OCI-LY3 (cell line): Measurements from ENCODE around the gene COPG1.
A peak's percentile ranks its signal among the peaks of the same experiment; 100 is the strongest.
"Not testable (repeated sequence)": the region's sequence is repeated elsewhere in the genome, so short reads cannot be mapped to it uniquely, and the experiment has no call there.

Source experiments
- H2AFZ ChIP-seq: fragments of 200-600, 300-600 bp; shearing (Covaris generic); 2 replicates; pipeline ENCODE4 v1.6.0; 2014; ENCODE audit warnings: antibody characterized with exemption, low read depth, low read length
- H3K27ac ChIP-seq: fragments of 200-600, 300-600 bp; sonication (generic); 2 replicates; pipeline ENCODE4 v1.5.1; 2014; ENCODE audit warnings: mild to moderate bottlenecking, low read length, moderate library complexity, mixed read lengths
- H3K27me3 ChIP-seq: fragments of 200-600, 300-600 bp; sonication (generic); 2 replicates; pipeline ENCODE4 v1.6.1; 2014; ENCODE audit warnings: low read depth, low read length, mixed read lengths
- H3K36me3 ChIP-seq: fragments of 200-600, 300-600 bp; sonication (generic); replicated peaks from 2 replicates; pipeline ENCODE3; 2014; ENCODE audit warnings: low read depth, low read length, mixed read lengths
- H3K4me1 ChIP-seq: fragments of 300-600, 200-600 bp; sonication (generic); 2 replicates; pipeline ENCODE4 v1.6.1; 2014; ENCODE audit warnings: low read length, mixed read lengths
- H3K4me2 ChIP-seq: fragments of 200-600, 300-600 bp; sonication (generic); 2 replicates; pipeline ENCODE4 v1.6.1; 2014; ENCODE audit warnings: low read length, mixed read lengths
- H3K4me3 ChIP-seq: fragments of 300-600, 200-600 bp; sonication (generic); 2 replicates; pipeline ENCODE4 v1.5.1; 2014; ENCODE audit warnings: antibody characterized with exemption, mild to moderate bottlenecking, low read length, moderate library complexity
- H3K79me2 ChIP-seq: fragments of 300-600, 200-600 bp; shearing (Covaris generic); 2 replicates; pipeline ENCODE4 v1.6.1; 2014; ENCODE audit warnings: mild to moderate bottlenecking, low read length, mixed read lengths
- H3K9ac ChIP-seq: fragments of 300-600, 200-600 bp; shearing (Covaris generic); 2 replicates; pipeline ENCODE4 v1.6.0; 2014; ENCODE audit warnings: mild to moderate bottlenecking, low read length, moderate library complexity
- H3K9me3 ChIP-seq: fragments of 200-600, 300-600 bp; shearing (Covaris generic); 2 replicates; pipeline ENCODE4 v1.6.1; 2014; ENCODE audit warnings: low read length, mixed read lengths; ENCODE audit not compliant: insufficient read depth
- H4K20me1 ChIP-seq: fragments of 200-600, 300-600 bp; sonication (generic); 2 replicates; pipeline ENCODE4 v1.6.1; 2016; ENCODE audit warnings: low read length, mixed read lengths; ENCODE audit not compliant: insufficient read depth
- EZH2phosphoT487 ChIP-seq: fragments of 200-600 bp; shearing (Covaris generic); IDR thresholded peaks from 2 replicates; pipeline ENCODE4 v1.6.1; 2018; ENCODE audit warnings: antibody characterized with exemption, mixed run types, low read depth
- TF ChIP-seq, protein P1 (sequence below): fragments of 200-600, 300-600 bp; sonication (generic); IDR thresholded peaks from 2 replicates; pipeline ENCODE4 v1.5.1; 2014; ENCODE audit warnings: antibody characterized with exemption, low read length, low read depth

The COPG1 gene

DNA sequence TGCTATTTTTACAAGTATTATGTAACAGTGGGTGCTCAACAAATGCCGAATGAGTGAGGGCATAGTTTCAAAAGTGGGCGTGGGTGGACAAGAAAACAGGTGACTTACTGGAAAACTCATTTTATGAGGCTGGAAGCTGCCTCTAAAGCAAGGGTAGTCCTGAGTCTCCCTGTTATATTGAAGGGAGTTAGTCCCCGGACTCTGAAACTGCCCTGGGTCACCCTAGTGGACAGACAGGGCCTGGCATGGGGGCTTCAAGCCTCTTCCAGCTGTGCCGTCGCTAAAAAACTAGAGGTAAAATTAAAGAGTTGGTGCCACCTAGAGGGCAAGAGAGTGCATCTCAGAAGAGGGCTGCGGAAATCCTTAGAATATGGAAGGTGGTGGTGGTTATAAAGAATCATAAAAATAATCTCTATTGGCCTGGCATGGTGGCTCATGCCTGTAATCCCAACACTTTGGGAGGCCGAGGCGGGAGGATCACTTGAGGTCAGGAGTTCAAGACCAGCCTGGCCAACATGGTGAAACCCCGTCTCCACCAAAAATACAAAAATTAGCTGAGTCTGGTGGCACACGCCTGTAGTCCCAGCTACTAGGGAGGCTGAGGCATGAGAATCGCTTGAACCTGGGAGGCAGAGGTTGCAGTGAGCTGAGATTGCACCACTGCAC lies 3.6 kb upstream of the COPG1 start:
- H3K4me1 ChIP-seq = peaks cover 17% of the 10 kb centered on the region
- TF ChIP-seq, protein P1, sequence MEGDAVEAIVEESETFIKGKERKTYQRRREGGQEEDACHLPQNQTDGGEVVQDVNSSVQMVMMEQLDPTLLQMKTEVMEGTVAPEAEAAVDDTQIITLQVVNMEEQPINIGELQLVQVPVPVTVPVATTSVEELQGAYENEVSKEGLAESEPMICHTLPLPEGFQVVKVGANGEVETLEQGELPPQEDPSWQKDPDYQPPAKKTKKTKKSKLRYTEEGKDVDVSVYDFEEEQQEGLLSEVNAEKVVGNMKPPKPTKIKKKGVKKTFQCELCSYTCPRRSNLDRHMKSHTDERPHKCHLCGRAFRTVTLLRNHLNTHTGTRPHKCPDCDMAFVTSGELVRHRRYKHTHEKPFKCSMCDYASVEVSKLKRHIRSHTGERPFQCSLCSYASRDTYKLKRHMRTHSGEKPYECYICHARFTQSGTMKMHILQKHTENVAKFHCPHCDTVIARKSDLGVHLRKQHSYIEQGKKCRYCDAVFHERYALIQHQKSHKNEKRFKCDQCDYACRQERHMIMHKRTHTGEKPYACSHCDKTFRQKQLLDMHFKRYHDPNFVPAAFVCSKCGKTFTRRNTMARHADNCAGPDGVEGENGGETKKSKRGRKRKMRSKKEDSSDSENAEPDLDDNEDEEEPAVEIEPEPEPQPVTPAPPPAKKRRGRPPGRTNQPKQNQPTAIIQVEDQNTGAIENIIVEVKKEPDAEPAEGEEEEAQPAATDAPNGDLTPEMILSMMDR = peak; percentile 85

DNA sequence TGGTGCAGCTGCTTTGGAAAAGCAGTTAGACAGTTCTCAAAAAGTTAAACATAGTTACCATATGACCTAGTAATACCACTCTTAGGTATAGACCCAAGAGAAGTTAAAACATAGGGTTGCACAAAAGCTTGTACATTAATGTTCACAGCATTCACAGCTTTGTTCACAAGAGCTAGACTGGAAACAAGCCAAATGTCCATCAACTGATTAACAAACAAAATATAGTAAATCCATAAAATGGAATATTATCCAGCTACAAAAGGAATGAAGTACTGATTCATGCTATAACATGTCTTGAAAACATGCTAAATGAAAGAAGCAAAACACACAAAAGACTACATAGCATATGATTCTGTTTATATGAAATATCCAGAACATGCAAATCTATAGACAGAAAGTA lies 2.8 kb upstream of the COPG1 start:
- no peaks in the 10 kb centered on the region for H3K27me3 ChIP-seq
- H3K4me1 ChIP-seq = peaks cover 17% of the 10 kb centered on the region
- H3K79me2 ChIP-seq = peaks cover 31% of the 10 kb centered on the region
- H3K27ac ChIP-seq = no peak overlapping the region
- H3K9me3 ChIP-seq = no peaks in the 10 kb centered on the region
- H3K36me3 ChIP-seq = no peaks in the 10 kb centered on the region
- no peak overlapping the region for H3K4me2 ChIP-seq
- TF ChIP-seq, protein P1 = no peak
- TF ChIP-seq EZH2phosphoT487 = no peak
- H3K4me3 ChIP-seq = no peak overlapping the region
- H2AFZ ChIP-seq = no peak overlapping the region
- H3K9ac ChIP-seq = no peak overlapping the region
- 0 out of 2 replicates have a peak, but pooled peaks cover 4% of the 10 kb centered on the region for H4K20me1 ChIP-seq

More for the DNA sequence above, 3.6 kb upstream of the COPG1 start:
- H3K9ac ChIP-seq, H4K20me1 ChIP-seq, H3K9me3 ChIP-seq, H2AFZ ChIP-seq, H3K27me3 ChIP-seq, H3K27ac ChIP-seq, H3K36me3 ChIP-seq: not testable (repeated sequence)
- Histone ChIP-seq H3K79me2 (peaks cover 31% of the 10 kb centered on the region), H3K4me3 (0 out of 2 replicates have a peak overlapping the region, but pooled peaks have one; percentile 15), H3K4me2 (peak overlapping the region; percentile 46)

DNA sequence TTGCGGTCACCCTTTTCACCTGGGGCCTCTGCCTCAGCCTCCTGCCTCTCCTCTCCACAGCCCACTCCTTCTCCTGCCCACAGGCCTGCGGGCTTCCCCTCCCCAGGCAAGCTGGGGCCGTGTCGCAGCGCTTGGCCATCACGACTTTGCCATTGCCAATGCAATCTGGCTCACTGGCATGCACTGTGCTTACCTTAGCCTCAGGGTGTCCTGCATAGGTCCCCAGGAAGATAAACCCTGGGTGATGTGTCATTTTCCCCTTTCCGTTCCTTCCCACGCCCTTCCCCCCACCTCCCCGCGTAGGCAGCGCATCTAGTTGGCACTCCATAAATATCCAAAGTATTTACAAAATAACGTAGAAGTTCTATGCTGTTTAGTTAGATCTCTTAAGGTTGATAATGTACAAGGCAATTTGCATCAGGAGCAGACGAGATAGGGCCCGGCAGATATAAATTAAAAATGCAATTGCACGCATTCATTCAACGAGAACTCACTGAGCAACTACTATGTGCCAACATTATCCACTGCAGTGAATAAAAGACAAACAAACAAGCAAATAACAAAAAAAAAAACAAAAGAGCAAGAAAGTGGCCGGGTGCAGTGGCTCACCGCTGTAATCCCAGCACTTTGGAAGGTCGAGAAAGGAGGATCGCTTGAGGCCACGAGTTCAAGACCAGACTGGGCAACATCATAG lies 973 bp upstream of the COPG1 start:
- Histone ChIP-seq H3K4me2 (peak overlapping the region; percentile 79), H3K9ac (peak overlapping the region; percentile 99), H3K9me3 (no peaks in the 10 kb centered on the region), H3K27ac (no peak overlapping the region), H3K36me3 (peaks cover 16% of the 10 kb centered on the region), H3K27me3 (no peaks in the 10 kb centered on the region), H4K20me1 (0 out of 2 replicates have a peak, but pooled peaks cover 4% of the 10 kb centered on the region), H3K79me2 (peaks cover 31% of the 10 kb centered on the region), H3K4me3 (peak overlapping the region; percentile 93), H3K4me1 (peaks cover 17% of the 10 kb centered on the region), H2AFZ (no peak overlapping the region)
- no peak for TF ChIP-seq EZH2phosphoT487
- TF ChIP-seq, protein P1 = no peak

DNA sequence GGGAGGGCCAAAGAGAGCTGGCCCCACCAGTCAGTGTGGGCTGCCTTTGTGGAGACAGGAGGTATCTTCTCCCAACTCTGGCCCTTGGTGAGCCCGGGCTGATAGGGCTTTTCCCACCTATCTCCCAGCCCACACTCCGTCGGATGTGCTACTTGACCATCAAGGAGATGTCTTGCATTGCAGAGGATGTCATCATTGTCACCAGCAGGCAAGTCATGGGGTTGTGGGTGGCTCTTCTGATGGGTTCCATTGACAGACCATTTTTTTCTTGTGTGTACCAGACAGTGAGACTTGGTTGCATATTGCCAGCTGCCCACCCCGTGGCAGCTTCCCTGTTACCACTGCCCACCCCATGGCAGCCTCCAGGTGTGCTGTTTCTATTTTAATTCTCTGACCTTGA lies 3.3 kb downstream of the COPG1 start:
- Histone ChIP-seq H3K4me2 (no peak overlapping the region), H4K20me1 (no peaks in the 10 kb centered on the region), H3K27me3 (no peaks in the 10 kb centered on the region), H2AFZ (no peak overlapping the region), H3K4me3 (no peak overlapping the region), H3K79me2 (peaks cover 27% of the 10 kb centered on the region), H3K9ac (no peak overlapping the region), H3K36me3 (peaks cover 48% of the 10 kb centered on the region), H3K27ac (no peak overlapping the region), H3K9me3 (no peaks in the 10 kb centered on the region), H3K4me1 (peaks cover 12% of the 10 kb centered on the region)
- no peak for TF ChIP-seq EZH2phosphoT487
- TF ChIP-seq, protein P1 = no peak
